ENCODE results near the gene RAB25.

DNA sequence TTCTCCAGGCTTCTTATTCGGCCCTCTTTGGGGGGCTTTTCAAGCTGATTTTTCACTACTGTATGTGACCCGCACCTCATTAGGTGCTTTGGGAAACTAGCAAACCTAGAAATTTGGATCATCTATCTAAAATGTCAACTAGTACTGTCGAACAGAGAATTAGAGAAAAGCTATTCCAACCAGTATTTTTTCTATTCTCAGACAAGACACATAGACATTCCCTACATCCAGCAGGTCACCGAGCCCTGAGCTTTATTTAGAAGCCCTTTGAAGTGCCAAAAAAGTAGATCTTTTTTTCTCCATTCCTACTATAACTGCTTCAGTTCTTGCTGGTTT lies 39.9 kb upstream of the RAB25 start:
- TF ChIP-seq, protein P1, sequence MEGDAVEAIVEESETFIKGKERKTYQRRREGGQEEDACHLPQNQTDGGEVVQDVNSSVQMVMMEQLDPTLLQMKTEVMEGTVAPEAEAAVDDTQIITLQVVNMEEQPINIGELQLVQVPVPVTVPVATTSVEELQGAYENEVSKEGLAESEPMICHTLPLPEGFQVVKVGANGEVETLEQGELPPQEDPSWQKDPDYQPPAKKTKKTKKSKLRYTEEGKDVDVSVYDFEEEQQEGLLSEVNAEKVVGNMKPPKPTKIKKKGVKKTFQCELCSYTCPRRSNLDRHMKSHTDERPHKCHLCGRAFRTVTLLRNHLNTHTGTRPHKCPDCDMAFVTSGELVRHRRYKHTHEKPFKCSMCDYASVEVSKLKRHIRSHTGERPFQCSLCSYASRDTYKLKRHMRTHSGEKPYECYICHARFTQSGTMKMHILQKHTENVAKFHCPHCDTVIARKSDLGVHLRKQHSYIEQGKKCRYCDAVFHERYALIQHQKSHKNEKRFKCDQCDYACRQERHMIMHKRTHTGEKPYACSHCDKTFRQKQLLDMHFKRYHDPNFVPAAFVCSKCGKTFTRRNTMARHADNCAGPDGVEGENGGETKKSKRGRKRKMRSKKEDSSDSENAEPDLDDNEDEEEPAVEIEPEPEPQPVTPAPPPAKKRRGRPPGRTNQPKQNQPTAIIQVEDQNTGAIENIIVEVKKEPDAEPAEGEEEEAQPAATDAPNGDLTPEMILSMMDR (IDR thresholded peaks at IDR 0.05), result no peak
- TF ChIP-seq POLR2A (IDR thresholded peaks at IDR 0.05), result no peak

Data from heart left ventricle (tissue), 13 donors.